Common myeloid progenitor, CD34-positive (primary cell): ENCODE results near the gene GKAP1.
"Not testable (repeated sequence)": the region's sequence is repeated elsewhere in the genome, so short reads cannot be mapped to it uniquely, and the experiment has no call there.

Experiments used
- CTCF ChIA-PET: fragments of 350-600 bp; sonication (Branson Sonifier 250); formaldehyde crosslinking; loops from one replicate; lab custom pipeline; 2021; ENCODE audit warnings: antibody characterized with exemption; lab: Charles Lee
- POLR2A ChIA-PET: fragments of 350-600 bp; sonication (Branson Sonifier 250); formaldehyde crosslinking; loops from one replicate; lab custom pipeline; 2021; ENCODE audit warnings: antibody characterized with exemption; lab: Charles Lee
- DNase-seq, 3 donors: peaks; one replicate each; pipeline versions ENCODE4 v3.0.0 to v3.0.0-alpha.2; 2013
- H3K27ac ChIP-seq, 2 experiments: 1 replicate in 1 of 2; 2 replicates in 1 of 2; pipeline ENCODE4 v1.7.0; 2013; ENCODE audit warnings: inconsistent platforms in 2 of 2, low read length in 2 of 2, mild to moderate bottlenecking in 2 of 2, low read depth in 1 of 2, moderate library complexity in 1 of 2; ENCODE audit not compliant: severe bottlenecking in 2 of 2, insufficient read depth in 1 of 2, poor library complexity in 1 of 2
- H3K27me3 ChIP-seq, 5 experiments: replicated peaks in 2 of 5; 1 replicate in 3 of 5; 2 replicates in 2 of 5; pipeline versions ENCODE4 v1.6.1 to v1.7.0; 2013; ENCODE audit warnings: low read length in 4 of 5, mild to moderate bottlenecking in 2 of 5, moderate library complexity in 2 of 5, inconsistent platforms in 1 of 5; ENCODE audit not compliant: insufficient read depth in 5 of 5, control insufficient read depth in 4 of 5
- H3K36me3 ChIP-seq, 4 experiments: 1 replicate in 2 of 4; 2 replicates in 2 of 4; pipeline versions ENCODE4 v1.6.1 to v1.7.0; 2013; ENCODE audit warnings: low read length in 3 of 4, control low read depth in 1 of 4, mild to moderate bottlenecking in 1 of 4; ENCODE audit not compliant: control insufficient read depth in 4 of 4, insufficient read depth in 4 of 4
- H3K4me1 ChIP-seq, 4 experiments: 1 replicate in 3 of 4; 2 replicates in 1 of 4; pipeline versions ENCODE4 v1.6.1 to v1.7.1; 2013; ENCODE audit warnings: low read length in 3 of 4, mild to moderate bottlenecking in 3 of 4, control low read depth in 1 of 4, inconsistent platforms in 1 of 4, moderate library complexity in 1 of 4; ENCODE audit not compliant: control insufficient read depth in 4 of 4, insufficient read depth in 4 of 4; ENCODE audit errors: control extremely low read depth in 1 of 4
- H3K4me3 ChIP-seq, 7 experiments: 1 replicate in 4 of 7; 2 replicates in 3 of 7; pipeline versions ENCODE4 v1.5.1 to v1.7.0; 2013; ENCODE audit warnings: mild to moderate bottlenecking in 7 of 7, low read length in 6 of 7, moderate library complexity in 6 of 7, inconsistent platforms in 2 of 7, low read depth in 2 of 7, control low read depth in 1 of 7; ENCODE audit not compliant: insufficient read depth in 4 of 7, control insufficient read depth in 1 of 7; ENCODE audit errors: extremely low read depth in 1 of 7
- H3K9me3 ChIP-seq, 5 experiments: 1 replicate in 4 of 5; 2 replicates in 1 of 5; pipeline versions ENCODE4 v1.6.1 to v1.7.1; 2013; ENCODE audit warnings: low read length in 4 of 5, mild to moderate bottlenecking in 2 of 5, inconsistent platforms in 1 of 5, low read depth in 1 of 5, moderate library complexity in 1 of 5; ENCODE audit not compliant: control insufficient read depth in 4 of 5, insufficient read depth in 2 of 5; ENCODE audit errors: control extremely low read depth in 1 of 5
- WGBS: methylation state at CpG from one replicate; pipeline ENCODE4 v1.1.5; 2013; ENCODE audit not compliant: insufficient coverage; 5-methylcytosine and 5-hydroxymethylcytosine counted together

GKAP1 gene

DNA sequence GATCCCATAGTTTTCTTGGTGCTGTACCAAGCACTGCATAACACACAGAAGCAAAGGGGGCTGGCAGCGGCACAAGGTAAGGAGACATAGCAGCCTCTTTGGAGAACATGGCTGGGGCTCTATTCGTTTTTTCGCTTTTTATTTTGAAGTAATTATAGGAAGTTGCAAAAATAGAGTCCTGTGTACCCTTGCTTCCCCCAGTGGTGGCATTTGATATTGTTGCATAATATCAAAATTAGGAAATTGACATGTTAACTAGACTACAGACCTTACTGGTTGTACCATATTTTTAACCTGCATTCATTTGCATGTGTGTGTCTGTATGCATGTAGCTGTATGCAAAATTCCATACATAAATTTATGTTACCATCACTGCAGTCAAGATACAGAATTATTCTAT is 103.2 kb downstream of the GKAP1 start:
- H3K27me3 ChIP-seq: no peaks in the 10 kb centered on the region
- CTCF ChIA-PET: interaction anchor here (0.6 to 0.9 kb wide), 2 partner anchors 78 to 146 kb away, joined by 3 read pairs; no protein-coding TSS in a partner anchor
- no peaks in the 10 kb centered on the region for H3K36me3 ChIP-seq
- POLR2A ChIA-PET: no interaction called here
- H3K27ac ChIP-seq: no peak overlapping the region
- DNase-seq: peak; percentile 30 to 62 (median 59)
- 59% methylated on average over 3 of the region's 3 CpGs for WGBS
- peaks cover 0 to under 1% (median under 1%) of the 10 kb centered on the region in 4 experiments for H3K4me1 ChIP-seq
- peaks cover 0 to 3% (median 0%) of the 10 kb centered on the region in 5 experiments for H3K9me3 ChIP-seq
- no peak overlapping the region for H3K4me3 ChIP-seq

GRCh38 chr9:83708515-83709158 is 108.9 kb downstream of the GKAP1 start:
- Histone ChIP-seq H3K27ac (peak overlapping the region; percentile 97 to 99), H3K9me3 (no peaks in the 10 kb centered on the region), H3K27me3 (no peaks in the 10 kb centered on the region), H3K4me3 (peak overlapping the region; percentile 85 to 98 (median 92)), H3K36me3 (peaks cover 0 to 5% (median 0%) of the 10 kb centered on the region in 4 experiments), H3K4me1 (peaks cover 10 to 24% (median 18%) of the 10 kb centered on the region in 4 experiments)
- WGBS: 22% methylated on average over 14 of the region's 20 CpGs
- ChIA-PET CTCF (interaction anchor here (0.8 to 3.4 kb wide), 14 partner anchors 9 to 88 kb away, joined by 3 to 16 read pairs (median 4); no protein-coding TSS in a partner anchor), POLR2A (interaction anchor here (0.6 to 1.2 kb wide), 4 partner anchors 9 to 97 kb away, joined by 3 to 4 read pairs (median 3); partner anchors contain the start of gene IDNK)
- DNase-seq: peak; percentile 69 to 80 (median 76)

- peak; percentile 95 to 97 (median 96) for DNase-seq
- Histone ChIP-seq H3K4me3 (peak within 1 kb of the TSS; percentile 85 to 98 (median 92)), H3K4me1 (peaks cover 10 to 24% (median 18%) of the 10 kb centered on the region in 4 experiments), H3K36me3 (peaks cover 0 to 5% (median 0%) of the 10 kb centered on the region in 4 experiments), H3K9me3 (no peaks in the 10 kb centered on the region), H3K27ac (peak within 1 kb of the TSS; percentile 97 to 99), H3K27me3 (no peaks in the 10 kb centered on the region)
- WGBS: 0% methylated on average over 42 of the region's 67 CpGs
- CTCF ChIA-PET: interaction anchor here (0.9 to 3.4 kb wide), 14 partner anchors 8 to 87 kb away, joined by 3 to 16 read pairs (median 4); no protein-coding TSS in a partner anchor
- POLR2A ChIA-PET: interaction anchor here (0.6 to 1.2 kb wide), 6 partner anchors 9 to 1705 kb away, joined by 3 to 4 read pairs (median 3); partner anchors contain the start of gene IDNK
These were observed 109.6 kb downstream of the GKAP1 start, which contains the start of gene UBQLN1 for GRCh38 chr9:83707768-83708514. TSS of gene UBQLN1 (minus strand) at chr9:83707958. CDS start at chr9:83707679, 279 bp downstream.

DNA sequence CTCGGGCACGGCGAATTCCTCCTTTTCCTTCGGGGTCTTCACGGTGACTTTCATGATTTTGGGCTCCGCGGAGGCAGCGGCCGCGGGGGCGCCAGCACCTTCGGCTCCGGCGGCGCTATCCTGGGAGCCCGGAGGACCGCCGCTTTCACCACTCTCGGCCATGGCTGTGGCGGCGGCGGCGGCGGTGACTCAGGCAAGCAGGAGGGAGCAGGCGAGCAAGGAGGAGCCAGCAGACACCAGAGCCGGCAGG is 110.1 kb downstream of the GKAP1 start:
- ChIA-PET POLR2A (interaction anchor here (0.6 to 1.2 kb wide), 4 partner anchors 19 to 1706 kb away, joined by 3 to 4 read pairs (median 4); partner anchors contain the start of gene IDNK), CTCF (interaction anchor here (0.9 to 3.4 kb wide), 9 partner anchors 10 to 82 kb away, joined by 3 to 16 read pairs (median 4); no protein-coding TSS in a partner anchor)
- 0% methylated on average over 18 of the region's 26 CpGs for WGBS
- DNase-seq: no peak
- Histone ChIP-seq H3K4me1 (peaks cover 10 to 24% (median 18%) of the 10 kb centered on the region in 4 experiments), H3K9me3 (no peaks in the 10 kb centered on the region), H3K4me3 (peak overlapping the region; percentile 85 to 98 (median 92)), H3K27ac (peak overlapping the region; percentile 97 to 99), H3K27me3 (no peaks in the 10 kb centered on the region), H3K36me3 (peaks cover 0 to 5% (median 0%) of the 10 kb centered on the region in 4 experiments)

GRCh38 chr9:83706676-83707517 is 110.7 kb downstream of the GKAP1 start:
- no peaks in the 10 kb centered on the region for H3K27me3 ChIP-seq
- 0% methylated on average over 26 of the region's 42 CpGs for WGBS
- CTCF ChIA-PET: interaction anchor here (1.1 to 3.4 kb wide), 5 partner anchors 10 to 66 kb away, joined by 3 to 16 read pairs (median 3); no protein-coding TSS in a partner anchor
- H3K4me1 ChIP-seq: peaks cover 10 to 24% (median 18%) of the 10 kb centered on the region in 4 experiments
- POLR2A ChIA-PET: interaction anchor here (0.6 to 1.2 kb wide), 3 partner anchors 18 to 84 kb away, joined by 4 to 6 read pairs (median 4); partner anchors contain the start of gene IDNK
- no peaks in the 10 kb centered on the region for H3K9me3 ChIP-seq
- H3K4me3 ChIP-seq: peak overlapping the region; percentile 85 to 98 (median 92)
- peak; percentile 68 to 89 (median 87) for DNase-seq
- H3K36me3 ChIP-seq: peaks cover 0 to 5% (median 0%) of the 10 kb centered on the region in 4 experiments
- H3K27ac ChIP-seq: peak overlapping the region; percentile 97 to 99

GRCh38 chr9:83705219-83705651 is 112.3 kb downstream of the GKAP1 start:
- WGBS: 95% methylated on average over 6 of the region's 12 CpGs
- H3K27me3 ChIP-seq, H3K36me3 ChIP-seq, DNase-seq, POLR2A ChIA-PET, H3K9me3 ChIP-seq: not testable (repeated sequence)
- Histone ChIP-seq H3K4me1 (peaks cover 13 to 26% (median 20%) of the 10 kb centered on the region in 4 experiments), H3K4me3 (peak overlapping the region in 3 of 7 experiments; percentile 90 to 97 (median 92)), H3K27ac (peak overlapping the region in 1 of 2 experiments; percentile 99)
- CTCF ChIA-PET: interaction anchor here (0.7 kb wide), 1 partner anchor 12 kb away, joined by 3 read pairs; no protein-coding TSS in a partner anchor
